HG03139 (cell line): ENCODE measurements around the gene GNPDA1.
"Not testable (repeated sequence)": the region's sequence is repeated elsewhere in the genome, so short reads cannot be mapped to it uniquely, and the experiment has no call there.

Experiments used
- ATAC-seq: cut with Tn5 transposase; IDR thresholded peaks from one replicate; pipeline ENCODE4 v1.9.1; 2021; ENCODE audit not compliant: unreplicated experiment

Gene GNPDA1

GRCh38 chr5:142012792-142013388 is at the start of gene GNPDA1:
TSS of gene GNPDA1 (minus strand) at chr5:142013027. CDS start at chr5:142012035, 992 bp downstream.
- ATAC-seq = peak; percentile 47

GRCh38 chr5:142059304-142059940 is 46.6 kb upstream of the GNPDA1 start:
- ATAC-seq = no peak

- no peak for ATAC-seq
Measured at GRCh38 chr5:142057697-142058056, 44.9 kb upstream of the GNPDA1 start.

- no peak for ATAC-seq
Measured at GRCh38 chr5:142056816-142057696, 44.2 kb upstream of the GNPDA1 start.

DNA sequence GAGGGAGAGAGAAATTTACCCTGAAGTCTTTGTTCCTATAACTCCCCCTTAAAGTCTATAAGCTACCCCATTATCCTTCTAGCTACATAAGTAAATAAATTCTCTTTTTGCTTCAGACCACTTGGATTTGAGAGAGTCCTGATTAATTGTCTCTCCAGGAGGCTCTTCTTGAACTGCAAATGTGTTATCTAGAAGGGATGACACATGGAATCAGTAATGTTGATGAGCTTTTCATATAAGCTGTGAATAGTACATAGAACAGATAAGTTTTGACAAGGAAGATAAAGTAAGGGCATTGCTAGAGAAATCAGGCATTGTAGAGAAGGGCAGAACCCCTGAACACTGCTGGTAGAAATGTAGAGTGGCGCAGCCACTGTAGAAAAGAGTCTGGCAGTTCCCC is 42.5 kb upstream of the GNPDA1 start:
- ATAC-seq = no peak

GRCh38 chr5:142053426-142054151 is 40.8 kb upstream of the GNPDA1 start:
- ATAC-seq = no peak

- ATAC-seq = not testable (repeated sequence)
Measured at GRCh38 chr5:142052026-142052425, 39.2 kb upstream of the GNPDA1 start.

DNA sequence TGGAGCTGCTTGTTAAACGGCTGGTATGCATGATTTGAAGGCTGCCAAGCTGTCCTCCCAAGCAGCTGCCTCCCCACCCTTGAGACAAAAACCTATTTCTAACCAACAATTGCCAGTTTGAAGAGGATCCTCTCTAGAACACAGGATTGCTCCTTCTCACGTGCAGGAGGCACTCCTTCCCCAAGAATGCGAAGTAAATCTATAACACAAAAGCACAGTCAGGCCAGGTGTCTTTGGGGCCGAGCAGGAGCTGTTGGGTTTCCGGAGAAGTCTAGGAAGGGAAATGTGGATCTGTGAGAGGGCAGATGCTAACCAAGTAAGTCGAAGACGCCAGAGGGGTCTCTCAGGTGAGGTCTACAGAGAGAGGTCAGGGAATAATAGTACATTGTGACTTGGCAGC is 35.4 kb upstream of the GNPDA1 start:
- ATAC-seq = no peak

GRCh38 chr5:142046191-142046590 is 33.4 kb upstream of the GNPDA1 start:
- ATAC-seq = no peak

- ATAC-seq = not testable (repeated sequence)
Measured at GRCh38 chr5:142040881-142041280, 28.1 kb upstream of the GNPDA1 start.

- no peak for ATAC-seq
Measured at GRCh38 chr5:142040285-142040684, 27.5 kb upstream of the GNPDA1 start.

- ATAC-seq = no peak
Measured at GRCh38 chr5:142038735-142039134, 25.9 kb upstream of the GNPDA1 start.

DNA sequence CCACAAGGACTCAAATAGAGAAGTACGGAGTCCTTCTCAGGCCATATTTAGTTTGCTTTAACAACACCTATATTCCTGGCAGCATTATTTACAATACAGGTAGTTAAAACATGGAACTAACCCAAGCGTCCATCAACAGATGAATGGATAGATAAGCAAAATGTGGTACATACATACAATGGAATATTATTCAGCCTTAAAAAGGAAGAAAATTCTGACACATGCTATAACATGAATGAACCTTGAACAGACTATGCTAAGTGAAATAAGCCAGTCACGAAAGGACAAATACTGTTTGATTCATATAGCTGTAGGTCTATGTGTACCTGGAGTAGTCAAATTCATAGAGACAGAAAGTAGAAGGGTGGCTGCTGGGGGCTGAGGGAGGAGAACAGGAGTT is 24.8 kb upstream of the GNPDA1 start:
- ATAC-seq = not testable (repeated sequence)

- ATAC-seq = no peak
Measured at GRCh38 chr5:142036918-142037317, 24.1 kb upstream of the GNPDA1 start.

GRCh38 chr5:142034994-142035393 is 22.2 kb upstream of the GNPDA1 start:
- ATAC-seq = no peak

GRCh38 chr5:142033632-142034567 is 21.1 kb upstream of the GNPDA1 start:
- not testable (repeated sequence) for ATAC-seq

DNA sequence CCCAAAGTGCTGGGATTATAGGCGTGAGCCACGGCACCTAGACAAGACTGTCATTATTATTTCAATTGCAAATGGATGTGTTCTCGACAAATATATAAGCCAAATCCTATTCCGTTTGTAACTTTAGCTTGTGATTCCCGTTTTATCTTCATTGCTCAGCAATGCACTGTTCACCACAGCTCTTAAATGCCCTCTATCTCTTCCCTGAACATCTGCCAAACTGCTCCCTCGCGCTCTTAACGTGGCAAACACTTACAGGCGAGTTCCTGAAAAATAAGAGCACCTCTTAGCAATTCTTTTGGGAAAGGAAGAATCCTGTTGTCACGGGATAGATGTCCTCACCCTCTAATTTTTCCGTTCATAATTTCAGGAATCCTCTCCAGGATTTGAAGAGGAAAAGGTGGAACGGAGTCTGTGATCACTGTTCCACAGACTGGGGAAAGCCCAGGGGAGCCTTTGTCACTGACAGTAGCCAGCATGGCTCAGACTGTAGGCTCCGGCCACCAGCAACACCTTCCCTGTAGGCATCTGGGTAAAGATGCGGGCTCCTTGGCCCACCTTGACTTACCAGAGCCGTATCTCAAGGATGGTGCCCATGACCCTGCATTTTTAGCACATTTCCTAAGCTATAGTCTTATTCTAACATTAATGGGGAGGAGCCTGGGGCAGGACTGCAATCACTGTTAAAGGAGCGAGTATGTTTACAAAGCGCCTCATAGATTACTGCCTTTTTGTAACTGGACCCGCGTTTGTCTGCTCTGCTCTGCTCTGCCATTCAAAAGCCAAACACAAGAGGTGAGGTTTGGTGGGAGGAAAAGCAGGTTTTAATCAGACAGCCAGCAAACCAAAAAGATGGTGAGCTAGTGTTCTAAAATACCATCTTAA is 20.2 kb upstream of the GNPDA1 start:
- ATAC-seq = no peak

DNA sequence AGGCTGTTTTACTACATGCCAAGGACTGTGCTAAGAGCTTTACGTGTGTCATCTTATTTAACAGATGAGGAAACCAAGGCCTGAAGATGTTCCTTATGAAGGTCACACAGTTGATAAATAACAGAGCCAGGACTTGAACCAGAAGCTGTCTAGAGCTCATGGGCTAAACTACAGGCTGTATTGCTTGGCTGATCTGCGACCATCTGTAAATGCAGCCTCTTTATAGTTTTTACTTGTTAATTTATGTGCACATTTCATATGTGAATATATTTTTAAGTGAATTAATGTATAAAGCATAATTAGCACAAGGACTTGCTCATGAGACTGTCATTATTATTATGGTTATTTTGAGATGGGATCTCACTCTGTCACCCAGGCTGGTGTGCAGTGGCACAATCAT is 19.3 kb upstream of the GNPDA1 start:
- no peak for ATAC-seq

GRCh38 chr5:142025637-142026036 is 12.8 kb upstream of the GNPDA1 start:
- ATAC-seq = no peak
